Neural cell (in vitro differentiated cells): ENCODE results near the gene STRBP. TPM values are rescaled to one million over a fixed set of nuclear protein-coding genes. Genes with fewer than 3 reads are reported as not detected.
"Not testable (repeated sequence)": the region's sequence is repeated elsewhere in the genome, so short reads cannot be mapped to it uniquely, and the experiment has no call there.

Source experiments
- H2AFZ ChIP-seq: fragments of 200-600, 300-800 bp; sonication (generic), shearing (Covaris generic); 2 replicates; pipeline ENCODE4 v1.6.0; 2014; ENCODE audit warnings: low read depth, mild to moderate bottlenecking, antibody characterized with exemption, low read length, moderate library complexity
- H3F3A ChIP-seq: fragments of 200-600 bp; shearing (Covaris generic); 2 replicates; pipeline ENCODE4 v1.6.1; 2016; ENCODE audit warnings: mild to moderate bottlenecking, moderate library complexity, mixed read lengths, antibody characterized with exemption, low read length; ENCODE audit not compliant: insufficient read depth, poor library complexity, severe bottlenecking
- H3K27ac ChIP-seq: fragments of 200-600, 300-800 bp; sonication (generic), shearing (Covaris generic); 2 replicates; pipeline ENCODE4 v1.5.1; 2014; ENCODE audit warnings: mild to moderate bottlenecking, low read length, moderate library complexity
- H3K27me3 ChIP-seq: fragments of 300-800, 200-600 bp; sonication (generic), shearing (Covaris generic); 2 replicates; pipeline ENCODE4 v1.6.0; 2014; ENCODE audit warnings: mild to moderate bottlenecking, low read depth, low read length, moderate library complexity; ENCODE audit not compliant: insufficient read depth
- H3K36me3 ChIP-seq: fragments of 300-800, 200-600 bp; sonication (generic), shearing (Covaris generic); 2 replicates; pipeline ENCODE4 v1.5.1; 2014; ENCODE audit warnings: mild to moderate bottlenecking, antibody characterized with exemption, low read length, moderate library complexity; ENCODE audit not compliant: insufficient read depth
- H3K4me2 ChIP-seq: fragments of 300-800, 200-600 bp; sonication (generic), shearing (Covaris generic); 2 replicates; pipeline ENCODE4 v1.6.0; 2014; ENCODE audit warnings: mild to moderate bottlenecking, low read length
- H3K4me3 ChIP-seq: fragments of 300-800, 200-600 bp; sonication (generic), shearing (Covaris generic); 2 replicates; pipeline ENCODE4 v1.5.1; 2014; ENCODE audit warnings: mild to moderate bottlenecking, low read length, moderate library complexity
- H3K79me2 ChIP-seq: fragments of 200-600 bp; shearing (Covaris generic); replicated peaks from 2 replicates; pipeline ENCODE4 v1.6.0; 2014; ENCODE audit warnings: mild to moderate bottlenecking, low read length, moderate library complexity; ENCODE audit not compliant: insufficient read depth
- H3K9ac ChIP-seq: fragments of 300-800, 200-600 bp; sonication (generic), shearing (Covaris generic); 2 replicates; pipeline ENCODE4 v1.6.1; 2016; ENCODE audit warnings: mild to moderate bottlenecking, low read length, mixed read lengths
- H3K9me2 ChIP-seq: fragments of 200-600 bp; shearing (Covaris generic); 2 replicates; pipeline ENCODE4 v1.6.1; 2016; ENCODE audit warnings: mild to moderate bottlenecking, low read length, mixed read lengths; ENCODE audit not compliant: insufficient read depth
- H3K9me3 ChIP-seq: fragments of 200-600, 300-800 bp; sonication (generic), shearing (Covaris generic); 2 replicates; pipeline ENCODE4 v1.6.1; 2016; ENCODE audit warnings: mild to moderate bottlenecking, mixed run types, low read length, moderate library complexity, mixed read lengths
- H4K20me1 ChIP-seq: fragments of 200-600 bp; shearing (Covaris generic); 2 replicates; pipeline ENCODE4 v1.6.1; 2016; ENCODE audit warnings: mild to moderate bottlenecking, mixed run types; ENCODE audit not compliant: insufficient read depth
- CTCF ChIP-seq: fragments of 450-650 bp; IDR thresholded peaks from 2 replicates; pipeline ENCODE4 v1.5.1; 2014; ENCODE audit warnings: antibody characterized with exemption, mild to moderate bottlenecking, moderate library complexity; ENCODE audit not compliant: poor library complexity, severe bottlenecking
- EP300 ChIP-seq: fragments of 450-650 bp; conservative IDR thresholded peaks from 2 replicates; pipeline ENCODE4 v1.6.1; 2014; ENCODE audit warnings: antibody characterized with exemption, mild to moderate bottlenecking, moderate library complexity; ENCODE audit not compliant: poor library complexity, severe bottlenecking
- EZH2 ChIP-seq: fragments of 200-600, 300-800 bp; shearing (Covaris generic), sonication (generic); IDR thresholded peaks from 2 replicates; pipeline ENCODE4 v1.6.1; 2014; ENCODE audit warnings: antibody characterized with exemption, low read length, borderline replicate concordance, mild to moderate bottlenecking; ENCODE audit not compliant: insufficient read depth, poor library complexity, severe bottlenecking
- MXI1 ChIP-seq: fragments of 450-650 bp; conservative IDR thresholded peaks from 2 replicates; pipeline ENCODE4 v1.6.1; 2014; ENCODE audit warnings: antibody characterized with exemption, mild to moderate bottlenecking; ENCODE audit not compliant: poor library complexity, severe bottlenecking
- POLR2AphosphoS5 ChIP-seq: IDR thresholded peaks from 2 replicates; pipeline ENCODE4 v1.6.1; 2012
- RAD21 ChIP-seq: fragments of 450-650 bp; conservative IDR thresholded peaks from 2 replicates; pipeline ENCODE4 v1.6.1; 2014; ENCODE audit warnings: antibody characterized with exemption, mild to moderate bottlenecking, moderate library complexity
- REST ChIP-seq: IDR thresholded peaks from 2 replicates; pipeline ENCODE4 v1.6.1; 2012; ENCODE audit warnings: borderline replicate concordance
- SMC3 ChIP-seq: fragments of 450-650 bp; conservative IDR thresholded peaks from 2 replicates; pipeline ENCODE4 v1.6.1; 2014; ENCODE audit warnings: antibody characterized with exemption, mild to moderate bottlenecking, moderate library complexity; ENCODE audit not compliant: poor library complexity
- TAF1 ChIP-seq: IDR thresholded peaks from 2 replicates; pipeline ENCODE4 v1.6.1; 2012; ENCODE audit warnings: low read depth
- polyA plus RNA-seq: library from polyadenylated mRNA; depleted of rRNA; stranded (reverse); fragments of >200 nt; gene quantifications from 2 replicates; pipeline ENCODE4 v1.2.3, GENCODE V29; 2014

Gene STRBP
- polyA plus RNA-seq, 1 donor from 2014 or later = 64.6 TPM

- Histone ChIP-seq H2AFZ (no peak overlapping the region), H3F3A (no peaks in the 10 kb centered on the region), H3K36me3 (no peaks in the 10 kb centered on the region), H4K20me1 (no peaks in the 10 kb centered on the region), H3K79me2 (no peaks in the 10 kb centered on the region), H3K9me3 (no peaks in the 10 kb centered on the region), H3K27ac (no peak overlapping the region), H3K4me2 (no peak overlapping the region), H3K9ac (no peak overlapping the region), H3K4me3 (no peak overlapping the region), H3K9me2 (no peaks in the 10 kb centered on the region), H3K27me3 (no peaks in the 10 kb centered on the region)
- TF ChIP-seq TAF1 (no peak), REST (no peak), SMC3 (no peak), POLR2AphosphoS5 (no peak), EZH2 (no peak), RAD21 (no peak), MXI1 (no peak), EP300 (no peak), CTCF (no peak)
These were observed 67.3 kb downstream of the STRBP start for GRCh38 chr9:123201083-123201482.

- H3K27ac ChIP-seq, H4K20me1 ChIP-seq, H3K27me3 ChIP-seq, H3K79me2 ChIP-seq, H3K9ac ChIP-seq, H3K9me2 ChIP-seq, H3K4me2 ChIP-seq, H2AFZ ChIP-seq, H3K4me3 ChIP-seq, H3K36me3 ChIP-seq, H3K9me3 ChIP-seq, H3F3A ChIP-seq: not testable (repeated sequence)
These were observed 67.9 kb downstream of the STRBP start for GRCh38 chr9:123200469-123200868.

- TF ChIP-seq TAF1 (no peak), REST (no peak), CTCF (no peak), MXI1 (no peak), EP300 (no peak), EZH2 (no peak), RAD21 (no peak), SMC3 (no peak), POLR2AphosphoS5 (no peak)
- H2AFZ ChIP-seq = no peak overlapping the region
- H3K4me3 ChIP-seq = no peak overlapping the region
- H3F3A ChIP-seq = no peaks in the 10 kb centered on the region
- H3K4me2 ChIP-seq = no peak overlapping the region
- H3K36me3 ChIP-seq = no peaks in the 10 kb centered on the region
- no peaks in the 10 kb centered on the region for H3K9me2 ChIP-seq
- H3K79me2 ChIP-seq = peaks cover 9% of the 10 kb centered on the region
- no peak overlapping the region for H3K27ac ChIP-seq
- H3K27me3 ChIP-seq = no peaks in the 10 kb centered on the region
- H3K9ac ChIP-seq = no peak overlapping the region
- no peaks in the 10 kb centered on the region for H3K9me3 ChIP-seq
- no peaks in the 10 kb centered on the region for H4K20me1 ChIP-seq
These were observed 72.3 kb downstream of the STRBP start for GRCh38 chr9:123196124-123196523.
